Measurements from ENCODE around the gene ZSCAN22. TPM values are rescaled to one million over a fixed set of nuclear protein-coding genes. Genes with fewer than 3 reads are reported as not detected.
A peak's percentile ranks its signal among the peaks of the same experiment; 100 is the strongest.

The ZSCAN22 gene
- total and polyA plus RNA-seq, 2 experiments from 2014 or later: 2.0 to 2.2 TPM

DNA sequence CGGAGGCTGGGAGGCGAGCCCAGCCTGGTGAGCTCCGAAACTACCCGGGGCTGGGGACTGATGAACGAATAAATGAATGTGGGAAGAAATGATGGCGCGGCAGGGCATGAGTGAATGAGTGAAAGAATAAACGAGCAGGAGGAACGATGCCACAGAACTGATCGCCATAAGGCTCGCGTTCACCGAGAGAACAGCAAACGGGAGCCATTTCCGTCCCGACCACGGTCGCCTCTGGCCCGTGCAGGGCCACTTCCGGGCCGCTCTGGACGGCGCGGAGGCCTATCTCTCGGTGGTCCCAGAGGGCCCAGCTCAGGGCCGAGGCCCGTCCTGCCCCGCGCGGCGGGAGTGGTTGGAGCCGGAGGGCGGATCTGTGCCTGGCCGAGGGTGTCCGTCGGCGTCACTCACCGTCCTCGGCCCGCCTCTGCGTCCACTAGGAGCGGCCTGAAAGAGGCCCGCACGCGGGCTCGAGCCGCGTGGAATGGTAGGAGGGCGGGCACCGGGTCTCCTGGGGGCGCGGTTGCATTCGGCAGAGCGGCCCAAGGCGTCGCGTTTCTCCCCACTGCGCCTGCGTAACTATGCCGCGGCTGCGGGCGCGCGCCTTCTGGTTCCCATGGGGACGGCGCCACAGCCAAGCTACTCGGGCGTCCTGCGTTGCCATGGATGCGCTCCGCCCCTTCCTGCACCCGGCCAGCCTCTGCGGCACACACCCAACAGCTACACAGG is 35.6 kb downstream of the ZSCAN22 start, which contains the start of gene ZNF497:
TSS of gene ZNF497 (minus strand) at position 480 of the 723 bp plus-strand sequence. CDS start 5,116 bp downstream, outside the sequence.
- Histone ChIP-seq H3K4me3 (peak within 1 kb of the TSS; percentile 93), H4K20me1 (ENCODE audit: insufficient read depth, poor library complexity, severe bottlenecking) (no peaks in the 10 kb centered on the region), H3K27me3 (no peaks in the 10 kb centered on the region), H3K9me3 (ENCODE audit: low read depth) (no peaks in the 10 kb centered on the region), H3K27ac (peak within 1 kb of the TSS; percentile 100), H2AFZ (peak within 1 kb of the TSS; percentile 93), H3K36me3 (replicated peaks; ENCODE audit: insufficient read depth, low read depth) (no peaks in the 10 kb centered on the region), H3K4me1 (ENCODE audit: insufficient read depth) (peaks cover 7% of the 10 kb centered on the region), H3K79me2 (peaks cover 8% of the 10 kb centered on the region), H3K4me2 (peak within 1 kb of the TSS; percentile 88), H3K9me2 (replicated peaks; ENCODE audit: insufficient read depth) (no peaks in the 10 kb centered on the region)
- TF ChIP-seq, protein P1, sequence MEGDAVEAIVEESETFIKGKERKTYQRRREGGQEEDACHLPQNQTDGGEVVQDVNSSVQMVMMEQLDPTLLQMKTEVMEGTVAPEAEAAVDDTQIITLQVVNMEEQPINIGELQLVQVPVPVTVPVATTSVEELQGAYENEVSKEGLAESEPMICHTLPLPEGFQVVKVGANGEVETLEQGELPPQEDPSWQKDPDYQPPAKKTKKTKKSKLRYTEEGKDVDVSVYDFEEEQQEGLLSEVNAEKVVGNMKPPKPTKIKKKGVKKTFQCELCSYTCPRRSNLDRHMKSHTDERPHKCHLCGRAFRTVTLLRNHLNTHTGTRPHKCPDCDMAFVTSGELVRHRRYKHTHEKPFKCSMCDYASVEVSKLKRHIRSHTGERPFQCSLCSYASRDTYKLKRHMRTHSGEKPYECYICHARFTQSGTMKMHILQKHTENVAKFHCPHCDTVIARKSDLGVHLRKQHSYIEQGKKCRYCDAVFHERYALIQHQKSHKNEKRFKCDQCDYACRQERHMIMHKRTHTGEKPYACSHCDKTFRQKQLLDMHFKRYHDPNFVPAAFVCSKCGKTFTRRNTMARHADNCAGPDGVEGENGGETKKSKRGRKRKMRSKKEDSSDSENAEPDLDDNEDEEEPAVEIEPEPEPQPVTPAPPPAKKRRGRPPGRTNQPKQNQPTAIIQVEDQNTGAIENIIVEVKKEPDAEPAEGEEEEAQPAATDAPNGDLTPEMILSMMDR (IDR thresholded peaks at IDR 0.05; ENCODE audit: poor library complexity): no peak
- TF ChIP-seq EZH2phosphoT487 (IDR thresholded peaks at IDR 0.05; ENCODE audit: low read depth, severe bottlenecking, unreplicated experiment) (no peak), EZH2 (IDR thresholded peaks at IDR 0.05; ENCODE audit: borderline replicate concordance) (no peak)
- DNase-seq (ENCODE audit: low spot score): peak; percentile 97
- WGBS (ENCODE audit: low lambda C conversion rate, missing lambda C conversion rate): 1% methylated on average over 74 of the region's 74 CpGs

GRCh38 chr19:58364146-58364545 is 37.4 kb downstream of the ZSCAN22 start:
- Histone ChIP-seq H3K27me3 (no peaks in the 10 kb centered on the region), H3K9me2 (replicated peaks; ENCODE audit: insufficient read depth) (no peaks in the 10 kb centered on the region), H3K36me3 (replicated peaks; ENCODE audit: insufficient read depth, low read depth) (no peaks in the 10 kb centered on the region), H3K4me3 (no peak overlapping the region), H3K27ac (no peak overlapping the region), H4K20me1 (ENCODE audit: insufficient read depth, poor library complexity, severe bottlenecking) (no peaks in the 10 kb centered on the region), H3K9me3 (ENCODE audit: low read depth) (no peaks in the 10 kb centered on the region), H2AFZ (no peak overlapping the region), H3K4me1 (ENCODE audit: insufficient read depth) (peaks cover 7% of the 10 kb centered on the region), H3K79me2 (peaks cover 8% of the 10 kb centered on the region), H3K4me2 (no peak overlapping the region)
- WGBS (ENCODE audit: low lambda C conversion rate, missing lambda C conversion rate): 94% methylated on average over 5 of the region's 5 CpGs
- no peak for TF ChIP-seq EZH2phosphoT487 (IDR thresholded peaks at IDR 0.05; ENCODE audit: low read depth, severe bottlenecking, unreplicated experiment)
- TF ChIP-seq, protein P1 (IDR thresholded peaks at IDR 0.05; ENCODE audit: poor library complexity): no peak
- no peak for TF ChIP-seq EZH2 (IDR thresholded peaks at IDR 0.05; ENCODE audit: borderline replicate concordance)
- no peak for DNase-seq (ENCODE audit: low spot score)

GRCh38 chr19:58366585-58367430 is 40.0 kb downstream of the ZSCAN22 start:
- no peak overlapping the region for H3K4me3 ChIP-seq
- no peaks in the 10 kb centered on the region for H3K36me3 ChIP-seq (replicated peaks; ENCODE audit: insufficient read depth, low read depth)
- DNase-seq (ENCODE audit: low spot score): no peak
- no peaks in the 10 kb centered on the region for H4K20me1 ChIP-seq (ENCODE audit: insufficient read depth, poor library complexity, severe bottlenecking)
- 98% methylated on average over 31 of the region's 32 CpGs for WGBS (ENCODE audit: low lambda C conversion rate, missing lambda C conversion rate)
- H3K27me3 ChIP-seq: no peaks in the 10 kb centered on the region
- peaks cover under 1% of the 10 kb centered on the region for H3K4me1 ChIP-seq (ENCODE audit: insufficient read depth)
- H3K27ac ChIP-seq: no peak overlapping the region
- TF ChIP-seq EZH2 (IDR thresholded peaks at IDR 0.05; ENCODE audit: borderline replicate concordance): no peak
- H3K9me2 ChIP-seq (replicated peaks; ENCODE audit: insufficient read depth): no peaks in the 10 kb centered on the region
- no peak overlapping the region for H3K4me2 ChIP-seq
- no peaks in the 10 kb centered on the region for H3K79me2 ChIP-seq
- no peak overlapping the region for H2AFZ ChIP-seq
- no peaks in the 10 kb centered on the region for H3K9me3 ChIP-seq (ENCODE audit: low read depth)

Measured in hepatocyte (in vitro differentiated cells).